SK-N-SH treated with all-trans-retinoic acid at 6 μM for 48 hours (cell line): ENCODE data around the gene LUC7L.
"Not testable (repeated sequence)": the region's sequence is repeated elsewhere in the genome, so short reads cannot be mapped to it uniquely, and the experiment has no call there.

Experiments
- ARNTL ChIP-seq: fragments of 450-650 bp; formaldehyde crosslinking; IDR thresholded peaks from 2 replicates; pipeline ENCODE4 v1.5.0; 2020; ENCODE audit warnings: low read depth, mild to moderate bottlenecking, moderate library complexity, borderline replicate concordance
- CSDC2 ChIP-seq: fragments of 250-450 bp; sonication (Bioruptor Pico); IDR thresholded peaks from 2 replicates; pipeline ENCODE4 v1.5.0; 2020; ENCODE audit warnings: mild to moderate bottlenecking, moderate library complexity
- CSRNP3 ChIP-seq: fragments of 250-450 bp; sonication (Bioruptor Pico); IDR thresholded peaks from 2 replicates; pipeline ENCODE4 v1.5.1; 2021; ENCODE audit warnings: mild to moderate bottlenecking, moderate library complexity
- ESRRG ChIP-seq: fragments of 250-450 bp; sonication (Bioruptor Pico); IDR thresholded peaks from 2 replicates; pipeline ENCODE4 v1.6.1; 2021; ENCODE audit warnings: mild to moderate bottlenecking
- ISL1 ChIP-seq: fragments of 250-450 bp; sonication (Bioruptor Pico); IDR thresholded peaks from 2 replicates; pipeline ENCODE4 v2.1.2; 2022; ENCODE audit warnings: mild to moderate bottlenecking, moderate library complexity
- PATZ1 ChIP-seq: fragments of 250-450 bp; sonication (Bioruptor Pico); IDR thresholded peaks from 2 replicates; pipeline ENCODE4 v1.8.0; 2020; ENCODE audit warnings: mild to moderate bottlenecking, moderate library complexity, borderline replicate concordance
- POU6F1 ChIP-seq: fragments of 250-450 bp; sonication (Bioruptor Pico); IDR thresholded peaks from 2 replicates; pipeline ENCODE4 v1.8.0; 2021; ENCODE audit warnings: low read depth, mild to moderate bottlenecking, moderate library complexity, borderline replicate concordance
- RARB ChIP-seq: fragments of 250-450 bp; sonication (Bioruptor Pico); IDR thresholded peaks from 2 replicates; pipeline ENCODE4 v1.8.0; 2021; ENCODE audit warnings: mild to moderate bottlenecking, moderate library complexity
- TCF4 ChIP-seq: fragments of 250-450 bp; sonication (Bioruptor Pico); IDR thresholded peaks from 2 replicates; pipeline ENCODE4 v1.8.0; 2021; ENCODE audit warnings: mild to moderate bottlenecking, moderate library complexity, borderline replicate concordance
- ZC3H10 ChIP-seq: fragments of 250-450 bp; sonication (Bioruptor Pico); IDR thresholded peaks from 2 replicates; pipeline ENCODE4 v1.5.1; 2021; ENCODE audit warnings: mild to moderate bottlenecking, moderate library complexity
- TF ChIP-seq, protein P1 (sequence below): fragments of 250-450 bp; sonication (Bioruptor Pico); IDR thresholded peaks from 2 replicates; pipeline ENCODE4 v1.5.1; 2020; ENCODE audit warnings: low read depth, mild to moderate bottlenecking, moderate library complexity
- TF ChIP-seq, protein P2 (sequence below): fragments of 250-450 bp; sonication (Bioruptor Pico); IDR thresholded peaks from 2 replicates; pipeline ENCODE4 v1.5.0; 2020; ENCODE audit warnings: mild to moderate bottlenecking, moderate library complexity

DNA sequence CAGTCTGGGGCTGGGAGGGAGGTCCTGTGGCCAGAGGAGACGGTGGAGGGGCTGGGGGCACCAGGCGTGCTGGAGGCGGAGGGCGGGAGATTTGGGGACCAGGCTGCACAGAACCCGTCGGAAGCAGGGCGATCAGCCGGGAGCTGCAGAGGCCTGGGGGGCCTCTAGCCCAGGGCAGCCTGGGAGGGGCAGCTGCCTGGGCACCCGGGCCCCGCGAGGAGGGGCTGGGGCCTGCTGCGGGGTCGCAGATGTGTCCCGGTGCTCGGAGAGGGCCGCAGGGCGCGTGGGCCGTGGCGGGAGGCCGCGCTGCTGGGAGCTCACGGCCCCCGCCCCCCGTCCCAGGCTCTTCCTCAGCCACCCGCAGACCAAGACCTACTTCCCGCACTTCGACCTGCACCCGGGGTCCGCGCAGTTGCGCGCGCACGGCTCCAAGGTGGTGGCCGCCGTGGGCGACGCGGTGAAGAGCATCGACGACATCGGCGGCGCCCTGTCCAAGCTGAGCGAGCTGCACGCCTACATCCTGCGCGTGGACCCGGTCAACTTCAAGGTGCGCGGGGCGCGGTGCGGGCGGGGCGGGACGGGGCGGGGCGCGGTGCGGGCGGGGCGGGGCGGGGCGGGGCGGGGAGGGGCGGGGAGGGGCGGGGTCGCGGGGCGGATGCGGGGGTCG, 75.6 kb downstream of the LUC7L start:
- not testable (repeated sequence) for TF ChIP-seq RARB (CRISPR knock-in tag); TCF4 (CRISPR knock-in tag); ESRRG (CRISPR knock-in tag); ISL1 (CRISPR knock-in tag); CSRNP3 (CRISPR knock-in tag); PATZ1 (CRISPR knock-in tag); CSDC2 (CRISPR knock-in tag); ZC3H10; POU6F1 (CRISPR knock-in tag); ARNTL
- TF ChIP-seq, protein P1, sequence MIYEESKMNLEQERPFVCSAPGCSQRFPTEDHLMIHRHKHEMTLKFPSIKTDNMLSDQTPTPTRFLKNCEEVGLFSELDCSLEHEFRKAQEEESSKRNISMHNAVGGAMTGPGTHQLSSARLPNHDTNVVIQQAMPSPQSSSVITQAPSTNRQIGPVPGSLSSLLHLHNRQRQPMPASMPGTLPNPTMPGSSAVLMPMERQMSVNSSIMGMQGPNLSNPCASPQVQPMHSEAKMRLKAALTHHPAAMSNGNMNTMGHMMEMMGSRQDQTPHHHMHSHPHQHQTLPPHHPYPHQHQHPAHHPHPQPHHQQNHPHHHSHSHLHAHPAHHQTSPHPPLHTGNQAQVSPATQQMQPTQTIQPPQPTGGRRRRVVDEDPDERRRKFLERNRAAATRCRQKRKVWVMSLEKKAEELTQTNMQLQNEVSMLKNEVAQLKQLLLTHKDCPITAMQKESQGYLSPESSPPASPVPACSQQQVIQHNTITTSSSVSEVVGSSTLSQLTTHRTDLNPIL (CRISPR knock-in tag) = not testable (repeated sequence)
- TF ChIP-seq, protein P2, sequence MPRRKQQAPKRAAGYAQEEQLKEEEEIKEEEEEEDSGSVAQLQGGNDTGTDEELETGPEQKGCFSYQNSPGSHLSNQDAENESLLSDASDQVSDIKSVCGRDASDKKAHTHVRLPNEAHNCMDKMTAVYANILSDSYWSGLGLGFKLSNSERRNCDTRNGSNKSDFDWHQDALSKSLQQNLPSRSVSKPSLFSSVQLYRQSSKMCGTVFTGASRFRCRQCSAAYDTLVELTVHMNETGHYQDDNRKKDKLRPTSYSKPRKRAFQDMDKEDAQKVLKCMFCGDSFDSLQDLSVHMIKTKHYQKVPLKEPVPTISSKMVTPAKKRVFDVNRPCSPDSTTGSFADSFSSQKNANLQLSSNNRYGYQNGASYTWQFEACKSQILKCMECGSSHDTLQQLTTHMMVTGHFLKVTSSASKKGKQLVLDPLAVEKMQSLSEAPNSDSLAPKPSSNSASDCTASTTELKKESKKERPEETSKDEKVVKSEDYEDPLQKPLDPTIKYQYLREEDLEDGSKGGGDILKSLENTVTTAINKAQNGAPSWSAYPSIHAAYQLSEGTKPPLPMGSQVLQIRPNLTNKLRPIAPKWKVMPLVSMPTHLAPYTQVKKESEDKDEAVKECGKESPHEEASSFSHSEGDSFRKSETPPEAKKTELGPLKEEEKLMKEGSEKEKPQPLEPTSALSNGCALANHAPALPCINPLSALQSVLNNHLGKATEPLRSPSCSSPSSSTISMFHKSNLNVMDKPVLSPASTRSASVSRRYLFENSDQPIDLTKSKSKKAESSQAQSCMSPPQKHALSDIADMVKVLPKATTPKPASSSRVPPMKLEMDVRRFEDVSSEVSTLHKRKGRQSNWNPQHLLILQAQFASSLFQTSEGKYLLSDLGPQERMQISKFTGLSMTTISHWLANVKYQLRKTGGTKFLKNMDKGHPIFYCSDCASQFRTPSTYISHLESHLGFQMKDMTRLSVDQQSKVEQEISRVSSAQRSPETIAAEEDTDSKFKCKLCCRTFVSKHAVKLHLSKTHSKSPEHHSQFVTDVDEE (CRISPR knock-in tag) = not testable (repeated sequence)
